Hepatocyte (in vitro differentiated cells): Measurements from ENCODE around the gene TIE1. TPM values are rescaled to one million over a fixed set of nuclear protein-coding genes. Genes with fewer than 3 reads are reported as not detected.

ENCODE experiments used
- DNase-seq: peaks from one replicate; pipeline ENCODE4 v3.0.0-alpha.2; 2016; ENCODE audit warnings: low spot score
- H2AFZ ChIP-seq: fragments of 200-600 bp; sonication (generic); 2 replicates; pipeline ENCODE4 v1.6.0; 2016; ENCODE audit warnings: antibody characterized with exemption, mild to moderate bottlenecking
- H3K27ac ChIP-seq: fragments of 200-600 bp; sonication (generic); 2 replicates; pipeline ENCODE4 v1.5.1; 2016; ENCODE audit warnings: mild to moderate bottlenecking
- H3K27me3 ChIP-seq: fragments of 200-600 bp; sonication (generic); 2 replicates; pipeline ENCODE4 v1.6.1; 2016
- H3K36me3 ChIP-seq: fragments of 200-600 bp; sonication (generic); replicated peaks from 2 replicates; pipeline ENCODE4 v1.5.1; 2016; ENCODE audit warnings: low read depth; ENCODE audit not compliant: insufficient read depth
- H3K4me1 ChIP-seq: fragments of 200-600 bp; sonication (generic); 2 replicates; pipeline ENCODE4 v1.5.1; 2016; ENCODE audit warnings: mild to moderate bottlenecking, moderate library complexity; ENCODE audit not compliant: insufficient read depth
- H3K4me2 ChIP-seq: fragments of 200-600 bp; sonication (generic); 2 replicates; pipeline ENCODE4 v1.6.0; 2016
- H3K4me3 ChIP-seq: fragments of 200-600 bp; sonication (generic); 2 replicates; pipeline ENCODE4 v1.5.1; 2016; ENCODE audit warnings: mild to moderate bottlenecking
- H3K79me2 ChIP-seq: fragments of 200-600 bp; sonication (generic); 2 replicates; pipeline ENCODE4 v1.6.0; 2017; ENCODE audit warnings: mild to moderate bottlenecking
- H3K9me2 ChIP-seq: fragments of 200-600 bp; sonication (generic); replicated peaks from 2 replicates; pipeline ENCODE4 v1.6.0; 2017; ENCODE audit warnings: mild to moderate bottlenecking; ENCODE audit not compliant: insufficient read depth
- H3K9me3 ChIP-seq: fragments of 200-600 bp; sonication (generic); 2 replicates; pipeline ENCODE4 v1.5.1; 2016; ENCODE audit warnings: low read depth, mild to moderate bottlenecking
- H4K20me1 ChIP-seq: fragments of 200-600 bp; sonication (generic); 2 replicates; pipeline ENCODE4 v1.6.0; 2016; ENCODE audit warnings: mild to moderate bottlenecking; ENCODE audit not compliant: insufficient read depth, poor library complexity, severe bottlenecking
- CTCF ChIP-seq: fragments of 200-600 bp; sonication (generic); IDR thresholded peaks from 2 replicates; pipeline ENCODE4 v1.5.1; 2016; ENCODE audit warnings: antibody characterized with exemption, mild to moderate bottlenecking; ENCODE audit not compliant: poor library complexity
- EZH2 ChIP-seq: fragments of 200-600 bp; sonication (generic); IDR thresholded peaks from 2 replicates; pipeline ENCODE4 v1.6.1; 2016; ENCODE audit warnings: antibody characterized with exemption, mild to moderate bottlenecking, borderline replicate concordance
- EZH2phosphoT487 ChIP-seq: fragments of 200-600 bp; sonication (generic); IDR thresholded peaks from one replicate; pipeline ENCODE4 v1.6.1; 2018; ENCODE audit warnings: antibody characterized with exemption, mild to moderate bottlenecking, low read depth, moderate library complexity; ENCODE audit not compliant: unreplicated experiment, severe bottlenecking
- WGBS: methylation state at CpG from one replicate; pipeline ENCODE4 v1.1.6; 2016; ENCODE audit warnings: low lambda C conversion rate; ENCODE audit errors: missing lambda C conversion rate; 5-methylcytosine and 5-hydroxymethylcytosine counted together
- polyA plus RNA-seq: library from polyadenylated mRNA; unstranded; fragments of >200 nt; fragmentation: Nextera tagmentation; extraction: Ambion mirVana; gene quantifications from 2 replicates; pipeline ENCODE4 v1.2.1, GENCODE V29; 2016
- total RNA-seq: library from RNA; depleted of rRNA; stranded (reverse); fragments of >200 nt; gene quantifications from 2 replicates; pipeline ENCODE4 v1.2.3, GENCODE V29; 2014

Gene TIE1
- total and polyA plus RNA-seq, 2 experiments from 2014 or later, result 0.33 to 1.2 TPM

DNA sequence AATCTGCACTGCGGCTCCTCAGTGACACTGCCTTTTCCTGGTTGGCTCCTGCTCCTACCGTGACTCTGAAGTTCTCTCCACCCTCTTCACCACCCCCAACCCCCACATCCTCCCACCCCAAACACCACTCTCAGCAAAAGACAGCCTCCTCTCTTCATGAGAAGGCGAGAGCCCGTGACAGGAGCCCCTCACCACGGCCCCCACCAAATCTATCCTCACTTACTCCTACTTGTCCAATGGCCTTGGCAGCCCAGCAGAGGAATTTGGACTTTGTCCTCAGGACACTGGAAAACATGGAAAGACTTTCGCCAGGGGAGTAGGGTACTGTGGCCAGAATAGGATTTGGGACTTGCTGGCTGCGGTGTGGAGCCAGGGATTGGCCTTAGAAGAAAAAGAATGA is 24.1 kb upstream of the TIE1 start:
- H4K20me1 ChIP-seq, result no peaks in the 10 kb centered on the region
- H3K4me3 ChIP-seq, result no peak overlapping the region
- peak overlapping the region; percentile 75 for H3K27ac ChIP-seq
- no peaks in the 10 kb centered on the region for H3K9me3 ChIP-seq
- TF ChIP-seq EZH2 (no peak), CTCF (no peak), EZH2phosphoT487 (no peak)
- WGBS, result 61% methylated on average over 6 of the region's 7 CpGs
- H3K79me2 ChIP-seq, result peaks cover 6% of the 10 kb centered on the region
- DNase-seq, result peak; percentile 49
- H3K4me2 ChIP-seq, result peak overlapping the region; percentile 29
- no peak overlapping the region for H2AFZ ChIP-seq
- no peaks in the 10 kb centered on the region for H3K36me3 ChIP-seq
- peaks cover 16% of the 10 kb centered on the region for H3K4me1 ChIP-seq
- no peaks in the 10 kb centered on the region for H3K9me2 ChIP-seq
- no peaks in the 10 kb centered on the region for H3K27me3 ChIP-seq

- no peak overlapping the region for H2AFZ ChIP-seq
- WGBS, result 76% methylated on average over 7 of the region's 7 CpGs
- TF ChIP-seq EZH2phosphoT487, result no peak
- TF ChIP-seq EZH2, result no peak
- no peak for TF ChIP-seq CTCF
- no peaks in the 10 kb centered on the region for H3K36me3 ChIP-seq
- H4K20me1 ChIP-seq, result no peaks in the 10 kb centered on the region
- no peak overlapping the region for H3K4me2 ChIP-seq
- H3K4me1 ChIP-seq, result peaks cover 15% of the 10 kb centered on the region
- no peak for DNase-seq
- H3K9me2 ChIP-seq, result no peaks in the 10 kb centered on the region
- H3K4me3 ChIP-seq, result no peak overlapping the region
- H3K27me3 ChIP-seq, result no peaks in the 10 kb centered on the region
- peak overlapping the region; percentile 75 for H3K27ac ChIP-seq
- peaks cover 5% of the 10 kb centered on the region for H3K79me2 ChIP-seq
- no peaks in the 10 kb centered on the region for H3K9me3 ChIP-seq
These were observed 23.5 kb upstream of the TIE1 start for GRCh38 chr1:43277116-43277876.

DNA sequence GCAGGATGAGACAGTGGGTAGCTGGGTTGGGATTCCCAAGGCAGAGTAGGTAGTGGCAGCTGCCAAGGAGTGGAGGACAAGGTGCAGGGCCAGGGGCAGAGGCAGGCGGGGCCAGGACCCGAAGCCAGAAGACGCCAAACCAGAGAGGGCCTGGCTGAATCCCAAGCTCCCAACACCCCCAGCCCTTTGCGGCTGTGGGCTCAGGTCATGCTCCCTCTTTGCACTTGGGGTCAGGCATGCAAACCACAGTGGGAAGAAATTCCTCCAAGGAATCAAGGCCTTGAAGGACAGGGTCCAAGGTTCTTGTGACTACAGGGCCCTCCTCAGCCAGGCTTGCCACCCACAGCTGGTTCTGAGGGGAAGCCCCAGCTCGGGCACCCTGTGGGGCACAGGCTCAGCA is 21.6 kb upstream of the TIE1 start:
- TF ChIP-seq EZH2phosphoT487, result no peak
- TF ChIP-seq EZH2, result no peak
- no peak for TF ChIP-seq CTCF
- Histone ChIP-seq H3K27ac (no peak overlapping the region), H3K4me3 (no peak overlapping the region), H3K4me2 (no peak overlapping the region), H3K36me3 (no peaks in the 10 kb centered on the region), H4K20me1 (no peaks in the 10 kb centered on the region), H2AFZ (no peak overlapping the region), H3K27me3 (no peaks in the 10 kb centered on the region), H3K79me2 (peaks cover 19% of the 10 kb centered on the region), H3K4me1 (peaks cover 15% of the 10 kb centered on the region), H3K9me2 (no peaks in the 10 kb centered on the region), H3K9me3 (no peaks in the 10 kb centered on the region)
- 97% methylated on average over 5 of the region's 5 CpGs for WGBS
- DNase-seq, result no peak
